ENCODE data around the gene RNF25.
A peak's percentile ranks its signal among the peaks of the same experiment; 100 is the strongest.

The RNF25 gene

DNA sequence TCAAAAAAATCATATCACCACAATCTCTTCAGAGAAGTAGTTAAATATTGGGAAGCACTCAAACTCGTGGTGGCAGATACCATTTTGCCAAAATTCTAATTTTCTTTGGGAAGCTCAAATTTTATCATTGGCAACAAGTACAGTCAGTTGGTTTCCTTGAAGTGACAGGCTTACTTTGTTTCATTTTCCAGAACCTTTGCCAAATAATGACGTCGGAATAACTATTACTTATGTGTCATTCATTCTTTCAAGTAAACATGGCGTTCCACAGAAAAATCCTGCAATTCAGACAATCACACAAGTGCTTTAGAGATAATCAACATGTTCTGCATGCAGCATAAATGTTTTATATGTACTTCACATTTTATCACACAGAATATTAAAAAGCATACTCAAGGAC lies 44.3 kb upstream of the RNF25 start:
- TF ChIP-seq, protein P1, sequence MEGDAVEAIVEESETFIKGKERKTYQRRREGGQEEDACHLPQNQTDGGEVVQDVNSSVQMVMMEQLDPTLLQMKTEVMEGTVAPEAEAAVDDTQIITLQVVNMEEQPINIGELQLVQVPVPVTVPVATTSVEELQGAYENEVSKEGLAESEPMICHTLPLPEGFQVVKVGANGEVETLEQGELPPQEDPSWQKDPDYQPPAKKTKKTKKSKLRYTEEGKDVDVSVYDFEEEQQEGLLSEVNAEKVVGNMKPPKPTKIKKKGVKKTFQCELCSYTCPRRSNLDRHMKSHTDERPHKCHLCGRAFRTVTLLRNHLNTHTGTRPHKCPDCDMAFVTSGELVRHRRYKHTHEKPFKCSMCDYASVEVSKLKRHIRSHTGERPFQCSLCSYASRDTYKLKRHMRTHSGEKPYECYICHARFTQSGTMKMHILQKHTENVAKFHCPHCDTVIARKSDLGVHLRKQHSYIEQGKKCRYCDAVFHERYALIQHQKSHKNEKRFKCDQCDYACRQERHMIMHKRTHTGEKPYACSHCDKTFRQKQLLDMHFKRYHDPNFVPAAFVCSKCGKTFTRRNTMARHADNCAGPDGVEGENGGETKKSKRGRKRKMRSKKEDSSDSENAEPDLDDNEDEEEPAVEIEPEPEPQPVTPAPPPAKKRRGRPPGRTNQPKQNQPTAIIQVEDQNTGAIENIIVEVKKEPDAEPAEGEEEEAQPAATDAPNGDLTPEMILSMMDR (conservative IDR thresholded peaks at IDR 0.05): no peak
- H3K27ac ChIP-seq: no peak overlapping the region

DNA sequence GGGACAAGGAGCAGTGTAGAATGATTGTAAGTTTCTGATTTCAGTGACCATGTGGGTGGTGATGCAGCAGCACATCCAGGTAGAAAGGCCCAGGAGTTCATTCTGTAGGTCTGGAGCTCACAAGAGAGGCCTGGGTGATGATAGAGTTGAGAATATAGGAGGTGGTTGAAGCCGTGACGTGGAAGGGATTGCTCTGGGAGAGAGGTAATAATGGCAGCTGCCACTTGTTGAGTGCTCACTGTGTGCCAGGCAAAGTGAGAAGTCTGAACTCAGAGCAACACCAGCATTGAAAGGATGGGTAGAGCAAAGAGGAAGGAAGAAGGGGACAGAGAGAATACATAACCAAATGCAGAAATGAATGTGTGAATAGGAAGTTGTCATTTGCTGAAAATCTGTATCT lies 42.1 kb upstream of the RNF25 start:
- no peak overlapping the region for H3K27ac ChIP-seq
- TF ChIP-seq, protein P1 (conservative IDR thresholded peaks at IDR 0.05): no peak

DNA sequence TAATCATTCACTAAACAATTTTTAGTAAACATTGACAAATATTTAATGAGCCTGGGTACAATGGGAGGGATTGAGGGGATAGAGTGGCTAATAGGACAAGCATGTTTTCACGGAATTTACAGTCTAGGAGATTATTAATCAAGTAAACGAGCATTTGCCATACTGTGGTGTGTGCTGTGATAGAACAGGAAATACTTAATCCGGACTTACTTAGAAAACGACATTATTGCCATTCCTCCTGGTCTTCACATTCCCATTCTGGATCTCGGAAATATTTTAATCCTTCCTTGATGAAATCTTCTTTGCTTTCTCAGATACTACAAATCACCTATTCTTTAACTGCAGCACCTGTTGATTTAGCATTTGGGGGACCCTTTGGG lies 39.7 kb upstream of the RNF25 start:
- TF ChIP-seq, protein P1 (conservative IDR thresholded peaks at IDR 0.05): no peak
- H3K27ac ChIP-seq: peak overlapping the region; percentile 87

DNA sequence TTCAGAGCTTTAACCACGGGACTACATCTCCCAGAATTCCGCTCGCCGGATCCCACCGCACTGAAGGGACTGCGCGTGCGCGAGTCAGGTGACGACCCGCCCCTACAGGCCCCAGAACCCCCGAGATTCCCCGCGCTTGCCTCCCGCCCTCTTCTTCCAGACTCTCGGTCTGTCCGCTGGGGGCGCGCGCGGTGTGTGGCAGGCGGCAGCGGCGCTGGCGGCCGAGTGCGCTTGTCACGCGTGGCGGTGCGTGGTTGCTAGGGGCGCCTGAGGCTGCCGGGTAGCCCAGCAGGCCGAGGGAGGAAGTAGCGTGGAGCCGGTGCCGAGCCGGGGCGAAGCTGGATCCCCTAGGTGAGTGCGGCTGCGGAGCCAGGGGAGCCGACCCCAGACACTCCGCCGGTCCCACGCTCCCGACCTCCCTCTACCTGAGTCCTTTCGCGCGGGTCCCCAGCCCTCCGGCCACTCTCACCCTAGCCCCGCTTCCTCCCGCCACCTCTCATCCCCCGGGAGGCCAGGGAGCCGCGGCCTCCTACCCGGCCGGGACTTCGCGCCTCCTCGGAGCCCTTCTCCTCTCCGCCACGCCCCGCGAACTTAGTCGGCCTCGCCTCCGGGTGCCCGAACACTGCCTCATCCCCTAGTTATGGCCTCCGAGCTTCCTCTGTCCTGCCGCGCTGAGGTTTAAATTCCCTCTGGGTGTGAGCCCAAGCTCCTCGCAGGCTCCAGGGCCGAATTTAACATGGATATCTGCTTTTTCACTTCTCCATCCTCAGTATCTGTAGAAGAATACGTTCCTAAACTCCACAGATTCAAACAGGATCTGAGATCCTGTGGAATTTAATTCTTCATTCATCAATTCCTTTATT lies 39.1 kb upstream of the RNF25 start, which contains the start of gene TTLL4:
Gene TTLL4, plus strand, starts transcription at position 149 of the 863 bp plus-strand sequence. CDS start 26,842 bp downstream, outside the sequence.
- TF ChIP-seq, protein P1 (conservative IDR thresholded peaks at IDR 0.05): peak; percentile 93
- peak within 1 kb of the TSS; percentile 87 for H3K27ac ChIP-seq

DNA sequence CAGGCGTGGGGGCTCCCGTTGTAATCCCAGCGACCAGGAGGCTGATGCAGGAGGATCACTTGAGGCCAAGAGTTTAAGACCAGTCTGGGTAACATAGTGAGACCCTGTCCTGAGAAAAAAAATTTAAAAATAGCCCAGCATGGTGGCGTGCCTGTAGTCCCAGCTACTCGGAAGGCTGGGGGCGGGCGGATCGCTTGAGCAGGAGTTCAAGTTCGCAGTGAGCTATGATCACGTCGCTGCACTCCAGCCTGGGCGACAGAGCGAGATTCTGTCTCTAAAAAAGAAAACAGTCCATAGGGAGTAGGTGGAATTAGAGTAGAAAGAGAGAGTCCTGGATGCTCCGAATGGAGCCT lies 38.5 kb upstream of the RNF25 start:
- TF ChIP-seq, protein P1 (conservative IDR thresholded peaks at IDR 0.05): no peak
- H3K27ac ChIP-seq: peak overlapping the region; percentile 87

DNA sequence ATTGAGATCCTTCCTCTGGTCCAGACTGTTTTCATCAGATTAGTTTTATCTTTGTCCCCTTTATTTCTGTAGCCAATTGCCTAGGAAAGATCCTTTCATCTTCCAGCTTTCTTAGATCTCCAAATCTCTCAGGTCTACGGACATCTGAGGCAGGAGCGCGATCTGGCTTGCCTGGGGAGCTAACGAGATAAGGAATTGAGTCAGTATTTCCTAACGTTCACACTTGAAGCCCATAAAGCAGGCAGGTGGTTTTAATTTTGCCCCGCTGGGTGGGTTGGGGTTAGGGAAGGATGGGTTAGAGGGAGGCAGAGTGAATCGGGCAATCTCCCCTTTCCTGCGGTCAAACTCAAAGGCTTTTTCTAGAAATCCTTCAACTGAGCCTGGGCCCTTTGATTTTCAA lies 38.1 kb upstream of the RNF25 start:
- TF ChIP-seq, protein P1 (conservative IDR thresholded peaks at IDR 0.05): no peak
- peak overlapping the region; percentile 87; the same call in 1 of the 2 replicates for H3K27ac ChIP-seq

DNA sequence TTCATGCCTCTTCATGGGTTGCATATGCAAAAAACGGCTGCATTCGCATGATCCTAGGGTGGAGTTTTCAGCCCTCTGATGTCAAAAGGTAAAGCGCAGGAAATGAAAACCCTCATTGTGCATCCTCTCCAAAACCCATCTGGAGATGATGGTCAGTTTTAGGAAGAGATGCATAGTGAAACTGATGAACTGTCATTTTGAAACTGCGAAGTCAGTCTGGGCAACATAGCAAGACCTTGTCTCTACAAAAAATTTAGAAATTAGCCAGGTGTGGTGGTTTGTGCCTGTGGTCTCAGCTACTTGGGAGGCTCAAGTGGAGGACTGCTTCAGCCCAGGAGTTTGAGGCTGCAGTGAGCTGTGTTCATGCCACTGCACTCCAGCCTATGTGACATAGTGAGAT lies 36.3 kb upstream of the RNF25 start:
- TF ChIP-seq, protein P1 (conservative IDR thresholded peaks at IDR 0.05): no peak
- no peak overlapping the region for H3K27ac ChIP-seq

Measured in VCaP (cell line).